Neural cell (in vitro differentiated cells): ENCODE measurements around the gene STX4. TPM values are rescaled to one million over a fixed set of nuclear protein-coding genes. Genes with fewer than 3 reads are reported as not detected.

Experiments
- H2AFZ ChIP-seq: fragments of 200-600, 300-800 bp; sonication (generic), shearing (Covaris generic); 2 replicates; pipeline ENCODE4 v1.6.0; 2014; ENCODE audit warnings: low read depth, mild to moderate bottlenecking, antibody characterized with exemption, low read length, moderate library complexity
- H3F3A ChIP-seq: fragments of 200-600 bp; shearing (Covaris generic); 2 replicates; pipeline ENCODE4 v1.6.1; 2016; ENCODE audit warnings: mild to moderate bottlenecking, moderate library complexity, mixed read lengths, antibody characterized with exemption, low read length; ENCODE audit not compliant: insufficient read depth, poor library complexity, severe bottlenecking
- H3K27ac ChIP-seq: fragments of 200-600, 300-800 bp; sonication (generic), shearing (Covaris generic); 2 replicates; pipeline ENCODE4 v1.5.1; 2014; ENCODE audit warnings: mild to moderate bottlenecking, low read length, moderate library complexity
- H3K27me3 ChIP-seq: fragments of 300-800, 200-600 bp; sonication (generic), shearing (Covaris generic); 2 replicates; pipeline ENCODE4 v1.6.0; 2014; ENCODE audit warnings: mild to moderate bottlenecking, low read depth, low read length, moderate library complexity; ENCODE audit not compliant: insufficient read depth
- H3K36me3 ChIP-seq: fragments of 300-800, 200-600 bp; sonication (generic), shearing (Covaris generic); 2 replicates; pipeline ENCODE4 v1.5.1; 2014; ENCODE audit warnings: mild to moderate bottlenecking, antibody characterized with exemption, low read length, moderate library complexity; ENCODE audit not compliant: insufficient read depth
- H3K4me2 ChIP-seq: fragments of 300-800, 200-600 bp; sonication (generic), shearing (Covaris generic); 2 replicates; pipeline ENCODE4 v1.6.0; 2014; ENCODE audit warnings: mild to moderate bottlenecking, low read length
- H3K4me3 ChIP-seq: fragments of 300-800, 200-600 bp; sonication (generic), shearing (Covaris generic); 2 replicates; pipeline ENCODE4 v1.5.1; 2014; ENCODE audit warnings: mild to moderate bottlenecking, low read length, moderate library complexity
- H3K79me2 ChIP-seq: fragments of 200-600 bp; shearing (Covaris generic); replicated peaks from 2 replicates; pipeline ENCODE4 v1.6.0; 2014; ENCODE audit warnings: mild to moderate bottlenecking, low read length, moderate library complexity; ENCODE audit not compliant: insufficient read depth
- H3K9ac ChIP-seq: fragments of 300-800, 200-600 bp; sonication (generic), shearing (Covaris generic); 2 replicates; pipeline ENCODE4 v1.6.1; 2016; ENCODE audit warnings: mild to moderate bottlenecking, low read length, mixed read lengths
- H3K9me2 ChIP-seq: fragments of 200-600 bp; shearing (Covaris generic); 2 replicates; pipeline ENCODE4 v1.6.1; 2016; ENCODE audit warnings: mild to moderate bottlenecking, low read length, mixed read lengths; ENCODE audit not compliant: insufficient read depth
- H3K9me3 ChIP-seq: fragments of 200-600, 300-800 bp; sonication (generic), shearing (Covaris generic); 2 replicates; pipeline ENCODE4 v1.6.1; 2016; ENCODE audit warnings: mild to moderate bottlenecking, mixed run types, low read length, moderate library complexity, mixed read lengths
- H4K20me1 ChIP-seq: fragments of 200-600 bp; shearing (Covaris generic); 2 replicates; pipeline ENCODE4 v1.6.1; 2016; ENCODE audit warnings: mild to moderate bottlenecking, mixed run types; ENCODE audit not compliant: insufficient read depth
- CTCF ChIP-seq: fragments of 450-650 bp; IDR thresholded peaks from 2 replicates; pipeline ENCODE4 v1.5.1; 2014; ENCODE audit warnings: antibody characterized with exemption, mild to moderate bottlenecking, moderate library complexity; ENCODE audit not compliant: poor library complexity, severe bottlenecking
- EP300 ChIP-seq: fragments of 450-650 bp; conservative IDR thresholded peaks from 2 replicates; pipeline ENCODE4 v1.6.1; 2014; ENCODE audit warnings: antibody characterized with exemption, mild to moderate bottlenecking, moderate library complexity; ENCODE audit not compliant: poor library complexity, severe bottlenecking
- EZH2 ChIP-seq: fragments of 200-600, 300-800 bp; shearing (Covaris generic), sonication (generic); IDR thresholded peaks from 2 replicates; pipeline ENCODE4 v1.6.1; 2014; ENCODE audit warnings: antibody characterized with exemption, low read length, borderline replicate concordance, mild to moderate bottlenecking; ENCODE audit not compliant: insufficient read depth, poor library complexity, severe bottlenecking
- MXI1 ChIP-seq: fragments of 450-650 bp; conservative IDR thresholded peaks from 2 replicates; pipeline ENCODE4 v1.6.1; 2014; ENCODE audit warnings: antibody characterized with exemption, mild to moderate bottlenecking; ENCODE audit not compliant: poor library complexity, severe bottlenecking
- POLR2AphosphoS5 ChIP-seq: IDR thresholded peaks from 2 replicates; pipeline ENCODE4 v1.6.1; 2012
- RAD21 ChIP-seq: fragments of 450-650 bp; conservative IDR thresholded peaks from 2 replicates; pipeline ENCODE4 v1.6.1; 2014; ENCODE audit warnings: antibody characterized with exemption, mild to moderate bottlenecking, moderate library complexity
- REST ChIP-seq: IDR thresholded peaks from 2 replicates; pipeline ENCODE4 v1.6.1; 2012; ENCODE audit warnings: borderline replicate concordance
- SMC3 ChIP-seq: fragments of 450-650 bp; conservative IDR thresholded peaks from 2 replicates; pipeline ENCODE4 v1.6.1; 2014; ENCODE audit warnings: antibody characterized with exemption, mild to moderate bottlenecking, moderate library complexity; ENCODE audit not compliant: poor library complexity
- TAF1 ChIP-seq: IDR thresholded peaks from 2 replicates; pipeline ENCODE4 v1.6.1; 2012; ENCODE audit warnings: low read depth
- polyA plus RNA-seq: library from polyadenylated mRNA; depleted of rRNA; stranded (reverse); fragments of >200 nt; gene quantifications from 2 replicates; pipeline ENCODE4 v1.2.3, GENCODE V29; 2014

STX4 gene
- polyA plus RNA-seq, 1 donor from 2014 or later: 32.2 TPM

- Histone ChIP-seq H3K27ac (no peak overlapping the region), H3K9ac (no peak overlapping the region), H4K20me1 (no peaks in the 10 kb centered on the region), H3K79me2 (peaks cover 10% of the 10 kb centered on the region), H3K4me3 (no peak overlapping the region), H3K36me3 (peaks cover 7% of the 10 kb centered on the region), H3K27me3 (no peaks in the 10 kb centered on the region), H3K9me3 (no peaks in the 10 kb centered on the region), H3K9me2 (no peaks in the 10 kb centered on the region), H3F3A (no peaks in the 10 kb centered on the region), H3K4me2 (no peak overlapping the region), H2AFZ (no peak overlapping the region)
- no peak for TF ChIP-seq TAF1
- no peak for TF ChIP-seq EP300
- no peak for TF ChIP-seq EZH2
- no peak for TF ChIP-seq CTCF
Observed at GRCh38 chr16:31063843-31064611, 30.7 kb downstream of the STX4 start.

GRCh38 chr16:31064882-31065461, 31.6 kb downstream of the STX4 start:
- TF ChIP-seq MXI1: no peak
- TF ChIP-seq REST: no peak
- TF ChIP-seq RAD21: no peak
- no peak for TF ChIP-seq EZH2
- no peak for TF ChIP-seq CTCF
- no peak for TF ChIP-seq EP300
- TF ChIP-seq TAF1: no peak
- TF ChIP-seq SMC3: no peak
- no peak for TF ChIP-seq POLR2AphosphoS5
- Histone ChIP-seq H3K4me2 (no peak overlapping the region), H3K9me3 (no peaks in the 10 kb centered on the region), H3K4me3 (no peak overlapping the region), H3K27me3 (no peaks in the 10 kb centered on the region), H3K9ac (no peak overlapping the region), H4K20me1 (no peaks in the 10 kb centered on the region), H3K36me3 (peaks cover 7% of the 10 kb centered on the region), H2AFZ (no peak overlapping the region), H3K9me2 (no peaks in the 10 kb centered on the region), H3K27ac (no peak overlapping the region), H3F3A (no peaks in the 10 kb centered on the region), H3K79me2 (peaks cover 13% of the 10 kb centered on the region)
